GM23338 (cell line): ENCODE measurements around the gene MAPK8. TPM values are rescaled to one million over a fixed set of nuclear protein-coding genes. Genes with fewer than 3 reads are reported as not detected.

Experiments used
- ATAC-seq: fragments of 200-7000 bp; cut with Tn5 transposase; 3 replicates; pipeline ENCODE4 v1.9.1; 2020
- DNase-seq: peaks from one replicate; pipeline ENCODE4 v3.0.0-alpha.2; 2015; ENCODE audit warnings: low spot score
- H2AFZ ChIP-seq: fragments of 200-600 bp; sonication (generic); 2 replicates; pipeline ENCODE4 v1.8.0; 2016; ENCODE audit warnings: antibody characterized with exemption, mild to moderate bottlenecking, moderate library complexity
- H3F3A ChIP-seq: fragments of 200-600 bp; sonication (generic); replicated peaks from 2 replicates; pipeline ENCODE4 v1.8.0; 2017; ENCODE audit warnings: antibody characterized with exemption, mixed run types, low read depth
- H3K27ac ChIP-seq: fragments of 200-600 bp; sonication (generic); 2 replicates; pipeline ENCODE4 v1.6.1; 2016; ENCODE audit warnings: low read depth
- H3K27me3 ChIP-seq: fragments of 200-600 bp; sonication (generic); 2 replicates; pipeline ENCODE4 v1.8.0; 2016; ENCODE audit warnings: mild to moderate bottlenecking, mixed run types, moderate library complexity; ENCODE audit not compliant: insufficient read depth
- H3K36me3 ChIP-seq: fragments of 200-600 bp; sonication (generic); 2 replicates; pipeline ENCODE4 v1.8.0; 2016; ENCODE audit warnings: mild to moderate bottlenecking; ENCODE audit not compliant: insufficient read depth
- H3K4me1 ChIP-seq: fragments of 200-600 bp; sonication (generic); 2 replicates; pipeline ENCODE4 v1.8.0; 2016; ENCODE audit warnings: mild to moderate bottlenecking, moderate library complexity; ENCODE audit not compliant: insufficient read depth
- H3K4me2 ChIP-seq: fragments of 200-600 bp; sonication (generic); 2 replicates; pipeline ENCODE4 v1.7.1; 2017; ENCODE audit warnings: mixed run types
- H3K4me3 ChIP-seq: fragments of 200-600 bp; sonication (generic); 2 replicates; pipeline ENCODE4 v1.6.1; 2016; ENCODE audit warnings: mixed run types
- H3K79me2 ChIP-seq: fragments of 200-600 bp; sonication (generic); replicated peaks from 2 replicates; pipeline ENCODE4 v1.8.0; 2017; ENCODE audit warnings: mild to moderate bottlenecking; ENCODE audit not compliant: insufficient read depth
- H3K9me2 ChIP-seq: fragments of 200-600 bp; sonication (generic); 2 replicates; pipeline ENCODE4 v1.8.0; 2017; ENCODE audit not compliant: insufficient read depth
- H4K20me1 ChIP-seq: fragments of 200-600 bp; sonication (generic); replicated peaks from 2 replicates; pipeline ENCODE4 v1.8.0; 2017; ENCODE audit warnings: mild to moderate bottlenecking; ENCODE audit not compliant: insufficient read depth
- H3K27ac Mint-ChIP-seq: 2 replicates; pipeline ENCODE4 v1.8.0; 2020; ENCODE audit warnings: inconsistent platforms, mild to moderate bottlenecking, moderate library complexity, mixed read lengths
- H3K27me3 Mint-ChIP-seq: 3 replicates; pipeline ENCODE4 v1.8.0; 2022; ENCODE audit warnings: low read depth, mild to moderate bottlenecking, moderate library complexity, mixed read lengths, inconsistent platforms; ENCODE audit not compliant: insufficient read depth, poor library complexity
- H3K36me3 Mint-ChIP-seq: 3 replicates; pipeline ENCODE4 v1.8.0; 2021; ENCODE audit warnings: low read depth, mild to moderate bottlenecking, inconsistent platforms, moderate library complexity, mixed read lengths
- H3K4me1 Mint-ChIP-seq: 3 replicates; pipeline ENCODE4 v1.8.0; 2020; ENCODE audit warnings: mild to moderate bottlenecking, inconsistent platforms, mixed read lengths
- H3K4me3 Mint-ChIP-seq: 3 replicates; pipeline ENCODE4 v1.8.0; 2021; ENCODE audit warnings: moderate library complexity, mild to moderate bottlenecking, inconsistent platforms, mixed read lengths
- H3K9me3 Mint-ChIP-seq: 3 replicates; pipeline ENCODE4 v1.8.0; 2020; ENCODE audit warnings: moderate library complexity, mild to moderate bottlenecking, inconsistent platforms, mixed read lengths
- EZH2phosphoT487 ChIP-seq: fragments of 200-600 bp; sonication (generic); IDR thresholded peaks from one replicate; pipeline ENCODE4 v1.8.1; 2018; ENCODE audit warnings: antibody characterized with exemption; ENCODE audit not compliant: unreplicated experiment
- JUNB ChIP-seq: IDR thresholded peaks from one replicate; pipeline ENCODE4 v1.6.1; 2016; ENCODE audit warnings: antibody characterized with exemption; ENCODE audit not compliant: unreplicated experiment
- NANOG ChIP-seq: IDR thresholded peaks from 2 replicates; pipeline ENCODE4 v1.6.1; 2016; ENCODE audit warnings: antibody characterized with exemption, borderline replicate concordance
- POLR2AphosphoS5 ChIP-seq: IDR thresholded peaks from 2 replicates; pipeline ENCODE4 v1.6.1; 2016; ENCODE audit warnings: antibody characterized with exemption, low read depth
- ZNF114 ChIP-seq: fragments of 250-450 bp; sonication (Bioruptor Pico); IDR thresholded peaks from 2 replicates; pipeline ENCODE4 v1.5.0; 2020; ENCODE audit warnings: mild to moderate bottlenecking, moderate library complexity
- ZNF331 ChIP-seq: fragments of 250-450 bp; sonication (Bioruptor Pico); IDR thresholded peaks from 2 replicates; pipeline ENCODE4 v1.5.0; 2020; ENCODE audit warnings: low read depth, mild to moderate bottlenecking, moderate library complexity
- ZNF462 ChIP-seq: fragments of 250-450 bp; sonication (Bioruptor Pico); IDR thresholded peaks from 2 replicates; pipeline ENCODE4 v1.5.0; 2020; ENCODE audit warnings: mild to moderate bottlenecking, moderate library complexity
- polyA plus RNA-seq: library from polyadenylated mRNA; unstranded; fragments of >200 nt; fragmentation: Nextera tagmentation; extraction: Ambion mirVana; gene quantifications from 2 replicates; pipeline ENCODE4 v1.2.1, GENCODE V29; 2016
- total RNA-seq: library from RNA; depleted of rRNA; stranded (reverse); fragments of >200 nt; shearing (Covaris generic); gene quantifications from 2 replicates; pipeline ENCODE4 v1.2.3, GENCODE V29; 2014

MAPK8 gene
- total and polyA plus RNA-seq, 2 experiments from 2014 or later, result 52.4 to 73.6 TPM

- Histone ChIP-seq H4K20me1 (no peaks in the 10 kb centered on the region), H3K27ac (no peak overlapping the region), H3K4me3 (no peak overlapping the region), H3K4me1 (0 out of 2 replicates have a peak, but pooled peaks cover 3% of the 10 kb centered on the region), H3K79me2 (no peaks in the 10 kb centered on the region), H3K4me2 (no peak overlapping the region), H3K27me3 (no peaks in the 10 kb centered on the region), H3K9me2 (0 out of 2 replicates have a peak, but pooled peaks cover 3% of the 10 kb centered on the region), H3K36me3 (no peaks in the 10 kb centered on the region), H3F3A (no peaks in the 10 kb centered on the region), H2AFZ (no peak overlapping the region)
- Mint-ChIP-seq H3K27me3 (peaks cover 4% of the 10 kb centered on the region), H3K4me3 (no peak overlapping the region), H3K36me3 (no peaks in the 10 kb centered on the region), H3K27ac (no peak overlapping the region), H3K4me1 (peaks cover 10% of the 10 kb centered on the region; the same call in 2 of the 3 replicates), H3K9me3 (no peaks in the 10 kb centered on the region; the same call in 2 of the 3 replicates)
- no peak for TF ChIP-seq ZNF462
- DNase-seq, result no peak
- ATAC-seq, result no peak
These were observed 15.3 kb upstream of the MAPK8 start for GRCh38 chr10:48291190-48291589.

- ATAC-seq, result no peak
- H3K4me1 Mint-ChIP-seq, result peaks cover 14% of the 10 kb centered on the region; the same call in 2 of the 3 replicates
- TF ChIP-seq NANOG, result no peak
- TF ChIP-seq ZNF114, result no peak
- no peak for TF ChIP-seq POLR2AphosphoS5
- no peak for TF ChIP-seq EZH2phosphoT487
- TF ChIP-seq JUNB, result no peak
- TF ChIP-seq ZNF331, result no peak
- TF ChIP-seq ZNF462, result no peak
These were observed 13.9 kb upstream of the MAPK8 start for GRCh38 chr10:48292616-48293015.

More at GRCh38 chr10:48292616-48293015, 13.9 kb upstream of the MAPK8 start:
- H3K27ac Mint-ChIP-seq, result no peak overlapping the region
- Histone ChIP-seq H3K4me2 (no peak overlapping the region), H3K79me2 (no peaks in the 10 kb centered on the region), H3K36me3 (no peaks in the 10 kb centered on the region), H3K27me3 (no peaks in the 10 kb centered on the region), H3F3A (no peaks in the 10 kb centered on the region), H3K4me3 (no peak overlapping the region), H3K27ac (no peak overlapping the region), H2AFZ (no peak overlapping the region), H3K9me2 (0 out of 2 replicates have a peak, but pooled peaks cover 3% of the 10 kb centered on the region), H3K4me1 (0 out of 2 replicates have a peak, but pooled peaks cover 3% of the 10 kb centered on the region), H4K20me1 (no peaks in the 10 kb centered on the region)
- DNase-seq, result no peak
- no peaks in the 10 kb centered on the region; the same call in 2 of the 3 replicates for H3K9me3 Mint-ChIP-seq
- H3K4me3 Mint-ChIP-seq, result no peak overlapping the region
- H3K27me3 Mint-ChIP-seq, result peaks cover 4% of the 10 kb centered on the region
- H3K36me3 Mint-ChIP-seq, result no peaks in the 10 kb centered on the region
